ENCODE results near the gene IRS2. TPM values are rescaled to one million over a fixed set of nuclear protein-coding genes. Genes with fewer than 3 reads are reported as not detected.

Gene IRS2
- total and polyA plus RNA-seq, 2 of the 8 experiments (the other 6 are each of a cell fraction or from before 2014, with no cell fraction given): 2.6 to 17.0 TPM

DNA sequence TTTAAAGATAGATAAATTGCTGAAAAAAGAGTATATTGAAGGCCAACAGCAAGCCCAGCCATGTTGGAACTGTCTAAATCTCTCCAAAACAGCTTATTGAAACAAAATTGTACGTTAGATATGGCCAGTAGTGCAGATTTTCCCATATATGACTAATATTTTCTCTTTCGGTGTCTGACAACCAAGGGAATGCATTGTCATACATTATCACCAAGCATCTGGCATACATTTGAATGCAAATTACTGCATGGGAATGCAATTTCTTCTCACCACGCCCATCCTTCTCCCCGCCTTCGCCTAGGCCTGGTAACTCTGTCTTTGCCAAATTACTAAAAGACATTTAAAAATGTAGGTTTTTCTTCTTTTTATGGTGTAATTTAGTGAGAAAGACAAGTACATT, 32.5 kb upstream of the IRS2 start (continued):
- TF ChIP-seq BCL11A (IDR thresholded peaks at IDR 0.05; ENCODE audit: low read depth in 2 of 2, low read length in 2 of 2): no peak

Data from H1 (cell line).